ENCODE results near the gene FBXW5.

Gene FBXW5

GRCh38 chr9:136953771-136954269 lies 9.3 kb upstream of the FBXW5 start:
- no peak for DNase-seq (ENCODE audit: low read depth)
- no peak for TF ChIP-seq CTCF (IDR thresholded peaks at IDR 0.05; ENCODE audit: control insufficient read depth, extremely low read depth, insufficient read depth)
- H3K4me3 ChIP-seq (ENCODE audit: low read depth, low read length): no peak overlapping the region

- no peak for TF ChIP-seq CTCF (IDR thresholded peaks at IDR 0.05; ENCODE audit: control insufficient read depth, extremely low read depth, insufficient read depth)
- H3K4me3 ChIP-seq (ENCODE audit: low read depth, low read length): no peak overlapping the region
Measured at GRCh38 chr9:136952876-136953770, 8.6 kb upstream of the FBXW5 start.

GRCh38 chr9:136952321-136952850 lies 7.8 kb upstream of the FBXW5 start:
- TF ChIP-seq CTCF (IDR thresholded peaks at IDR 0.05; ENCODE audit: control insufficient read depth, extremely low read depth, insufficient read depth): no peak
- no peak for DNase-seq (ENCODE audit: low read depth)
- no peak overlapping the region for H3K4me3 ChIP-seq (ENCODE audit: low read depth, low read length)

More at GRCh38 chr9:136952876-136953770, 8.6 kb upstream of the FBXW5 start:
- DNase-seq (ENCODE audit: low read depth): no peak

- no peak for DNase-seq (ENCODE audit: low read depth)
- TF ChIP-seq CTCF (IDR thresholded peaks at IDR 0.05; ENCODE audit: control insufficient read depth, extremely low read depth, insufficient read depth): no peak
- H3K4me3 ChIP-seq (ENCODE audit: low read depth, low read length): no peak within 1 kb of the TSS
Measured at GRCh38 chr9:136951541-136952320, 7.2 kb upstream of the FBXW5 start, which contains the start of gene LCN12. Gene LCN12 (plus strand): TSS chr9:136952273. CDS start chr9:136952328, 55 bp downstream.

DNA sequence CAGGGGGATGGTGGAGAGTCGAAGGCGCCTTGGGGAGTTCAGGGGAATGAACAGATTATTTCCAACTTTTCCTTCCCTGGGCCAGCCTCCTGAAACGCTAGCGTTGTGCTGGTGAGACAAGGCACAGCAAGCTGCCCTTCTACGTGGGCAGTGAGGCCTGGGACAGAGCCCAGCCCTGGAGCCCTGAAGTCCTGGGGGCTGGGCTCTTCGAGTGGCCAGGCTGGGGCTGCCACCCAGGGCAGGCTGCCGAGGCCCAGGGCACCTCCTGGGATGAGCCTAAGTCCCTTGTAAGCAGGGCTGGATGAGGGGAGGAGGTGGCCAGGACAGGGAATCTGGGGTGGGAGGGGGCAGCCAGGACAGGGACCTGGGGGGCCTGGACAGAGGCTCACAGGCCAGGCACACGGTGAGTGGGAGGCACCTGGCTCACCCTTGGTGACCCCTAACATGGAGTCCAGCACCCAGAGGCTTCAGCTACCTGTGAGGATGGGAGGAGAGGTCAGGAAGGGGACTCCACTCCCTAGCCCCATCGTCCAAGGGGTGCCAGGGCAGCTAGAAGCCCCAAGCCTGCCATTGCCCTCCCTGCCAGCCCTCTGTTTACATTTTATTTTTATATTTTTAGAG lies 6.2 kb upstream of the FBXW5 start:
- DNase-seq (ENCODE audit: low read depth): no peak
- no peak for TF ChIP-seq CTCF (IDR thresholded peaks at IDR 0.05; ENCODE audit: control insufficient read depth, extremely low read depth, insufficient read depth)
- peak overlapping the region; percentile 67 for H3K4me3 ChIP-seq (ENCODE audit: low read depth, low read length)
